Right lobe of liver (tissue), 4 donors: ENCODE measurements around the gene LAMC2.

ENCODE experiments used
- POLR2A ChIP-seq: fragments of 450-650 bp; IDR thresholded peaks from one replicate; pipeline ENCODE4 v1.6.1; 2017; ENCODE audit warnings: antibody characterized with exemption, mild to moderate bottlenecking
- TF ChIP-seq, protein P1 (sequence below), 4 donors: fragments of 200-600 bp in 3 of 4; fragments of 450-650 bp in 1 of 4; IDR thresholded peaks; one replicate each; pipeline versions ENCODE4 v1.5.1 to v1.8.0; 2016 to 2022; ENCODE audit warnings: antibody characterized with exemption in 4 of 4, mild to moderate bottlenecking in 2 of 4
- donor health status: DM: no; HTN: no; CAD: no.
- donor health status: DM: no; HTN: no; CAD: no.
- donor health status: DM: no; HTN: yes; CAD: no.

DNA sequence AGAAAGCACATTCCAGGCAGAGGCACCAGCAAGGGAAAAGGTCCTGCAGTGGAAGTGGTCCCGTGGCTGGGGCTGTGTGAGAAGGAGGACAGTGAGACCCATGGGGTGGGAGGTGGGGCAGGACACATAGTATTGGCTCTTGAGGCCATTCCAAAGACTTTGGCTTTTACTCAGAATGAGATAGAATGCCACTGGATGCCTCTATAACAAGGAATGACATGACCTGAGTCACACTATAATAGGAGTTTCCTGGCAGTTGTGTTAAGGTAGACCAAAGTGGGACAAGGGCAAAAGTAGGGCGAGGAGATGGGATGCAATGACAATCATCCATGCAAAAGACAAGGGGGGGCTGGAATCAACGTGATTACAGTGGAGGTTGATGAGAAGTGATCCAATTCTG, 24.7 kb upstream of the LAMC2 start:
- TF ChIP-seq, protein P1, sequence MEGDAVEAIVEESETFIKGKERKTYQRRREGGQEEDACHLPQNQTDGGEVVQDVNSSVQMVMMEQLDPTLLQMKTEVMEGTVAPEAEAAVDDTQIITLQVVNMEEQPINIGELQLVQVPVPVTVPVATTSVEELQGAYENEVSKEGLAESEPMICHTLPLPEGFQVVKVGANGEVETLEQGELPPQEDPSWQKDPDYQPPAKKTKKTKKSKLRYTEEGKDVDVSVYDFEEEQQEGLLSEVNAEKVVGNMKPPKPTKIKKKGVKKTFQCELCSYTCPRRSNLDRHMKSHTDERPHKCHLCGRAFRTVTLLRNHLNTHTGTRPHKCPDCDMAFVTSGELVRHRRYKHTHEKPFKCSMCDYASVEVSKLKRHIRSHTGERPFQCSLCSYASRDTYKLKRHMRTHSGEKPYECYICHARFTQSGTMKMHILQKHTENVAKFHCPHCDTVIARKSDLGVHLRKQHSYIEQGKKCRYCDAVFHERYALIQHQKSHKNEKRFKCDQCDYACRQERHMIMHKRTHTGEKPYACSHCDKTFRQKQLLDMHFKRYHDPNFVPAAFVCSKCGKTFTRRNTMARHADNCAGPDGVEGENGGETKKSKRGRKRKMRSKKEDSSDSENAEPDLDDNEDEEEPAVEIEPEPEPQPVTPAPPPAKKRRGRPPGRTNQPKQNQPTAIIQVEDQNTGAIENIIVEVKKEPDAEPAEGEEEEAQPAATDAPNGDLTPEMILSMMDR (IDR thresholded peaks at IDR 0.05), result no peak
- no peak for TF ChIP-seq POLR2A
